PC-3 (cell line): ENCODE results near the gene FYN.

ENCODE experiments used
- EZH2phosphoT487 ChIP-seq: fragments of 300-600 bp; sonication (generic); IDR thresholded peaks from 2 replicates; pipeline ENCODE4 v1.6.1; 2018; ENCODE audit warnings: mild to moderate bottlenecking, antibody characterized with exemption, low read length, borderline replicate concordance
- TF ChIP-seq, protein P1 (sequence below): fragments of 300-600 bp; sonication (generic); conservative IDR thresholded peaks from 2 replicates; pipeline ENCODE4 v1.5.1; 2017; ENCODE audit warnings: antibody characterized with exemption, low read depth, mild to moderate bottlenecking, low read length

DNA sequence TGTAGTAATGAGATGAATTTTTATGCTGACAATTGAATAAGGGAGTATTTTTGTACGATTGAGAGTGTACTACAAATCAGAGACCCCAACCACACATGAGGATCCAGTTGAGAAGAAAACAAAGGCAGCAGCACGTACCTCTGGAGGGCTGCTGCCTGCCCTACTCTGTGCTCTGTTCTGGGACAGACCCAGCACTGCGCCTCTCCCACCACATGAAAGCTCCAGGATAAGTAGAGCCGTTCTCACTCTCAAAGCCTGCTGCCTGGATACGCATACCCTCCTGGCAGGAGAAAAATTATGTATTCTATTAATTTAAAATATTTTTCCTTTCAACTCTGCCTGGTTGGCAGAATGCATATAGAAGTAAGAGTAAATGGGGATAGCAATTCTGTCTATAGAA is 256.1 kb downstream of the FYN start:
- TF ChIP-seq, protein P1, sequence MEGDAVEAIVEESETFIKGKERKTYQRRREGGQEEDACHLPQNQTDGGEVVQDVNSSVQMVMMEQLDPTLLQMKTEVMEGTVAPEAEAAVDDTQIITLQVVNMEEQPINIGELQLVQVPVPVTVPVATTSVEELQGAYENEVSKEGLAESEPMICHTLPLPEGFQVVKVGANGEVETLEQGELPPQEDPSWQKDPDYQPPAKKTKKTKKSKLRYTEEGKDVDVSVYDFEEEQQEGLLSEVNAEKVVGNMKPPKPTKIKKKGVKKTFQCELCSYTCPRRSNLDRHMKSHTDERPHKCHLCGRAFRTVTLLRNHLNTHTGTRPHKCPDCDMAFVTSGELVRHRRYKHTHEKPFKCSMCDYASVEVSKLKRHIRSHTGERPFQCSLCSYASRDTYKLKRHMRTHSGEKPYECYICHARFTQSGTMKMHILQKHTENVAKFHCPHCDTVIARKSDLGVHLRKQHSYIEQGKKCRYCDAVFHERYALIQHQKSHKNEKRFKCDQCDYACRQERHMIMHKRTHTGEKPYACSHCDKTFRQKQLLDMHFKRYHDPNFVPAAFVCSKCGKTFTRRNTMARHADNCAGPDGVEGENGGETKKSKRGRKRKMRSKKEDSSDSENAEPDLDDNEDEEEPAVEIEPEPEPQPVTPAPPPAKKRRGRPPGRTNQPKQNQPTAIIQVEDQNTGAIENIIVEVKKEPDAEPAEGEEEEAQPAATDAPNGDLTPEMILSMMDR: no peak
- no peak for TF ChIP-seq EZH2phosphoT487
